IMR-90 (cell line): Measurements from ENCODE around the gene DBH. TPM values are rescaled to one million over a fixed set of nuclear protein-coding genes. Genes with fewer than 3 reads are reported as not detected.

ENCODE experiments used
- ATAC-seq: fragments of 200-7000 bp; cut with Tn5 transposase; 2 replicates; pipeline ENCODE4 v1.9.1; 2020; ENCODE audit warnings: low read depth, mild to moderate bottlenecking, moderate library complexity
- BruUV-seq: library from RNA; stranded (reverse); fragments of 400-500 nt; replicated peaks from 2 replicates; lab custom pipeline; 2021; lab: Mats Ljungman, UMichigan
- CTCF ChIA-PET: fragments of 300-600 bp; formaldehyde crosslinking; extraction: SDS; loops from one replicate; lab custom pipeline; 2021; ENCODE audit warnings: antibody characterized with exemption; lab: Yijun Ruan, JAX
- POLR2A ChIA-PET: fragments of 300-600 bp; sonication (Branson Sonifier 250); formaldehyde crosslinking; loops from one replicate; lab custom pipeline; 2022; ENCODE audit warnings: antibody characterized with exemption; ENCODE audit not compliant: unreplicated experiment; lab: Charles Lee
- DNase-seq: peaks from one replicate; pipeline ENCODE4 v3.0.0; 2013
- H2AFZ ChIP-seq: replicated peaks from 2 replicates; pipeline ENCODE3; 2013; ENCODE audit warnings: low read length, mild to moderate bottlenecking; ENCODE audit not compliant: poor library complexity
- H2AK5ac ChIP-seq: 2 replicates; pipeline ENCODE4 v1.6.1; 2013; ENCODE audit warnings: low read depth, low read length, inconsistent platforms
- H2AK9ac ChIP-seq: replicated peaks from 2 replicates; pipeline ENCODE3; 2013; ENCODE audit warnings: mild to moderate bottlenecking, low read depth, low read length, moderate library complexity; ENCODE audit not compliant: poor library complexity
- H2BK120ac ChIP-seq: 2 replicates; pipeline ENCODE4 v1.6.1; 2013; ENCODE audit warnings: low read depth, low read length, inconsistent platforms
- H2BK15ac ChIP-seq: 3 replicates; pipeline ENCODE4 v1.6.1; 2013; ENCODE audit warnings: low read depth, low read length, inconsistent platforms
- H2BK20ac ChIP-seq: 2 replicates; pipeline ENCODE4 v1.6.1; 2013; ENCODE audit warnings: low read depth, mild to moderate bottlenecking, inconsistent platforms, low read length, moderate library complexity
- H2BK5ac ChIP-seq: 2 replicates; pipeline ENCODE4 v1.6.1; 2013; ENCODE audit warnings: mild to moderate bottlenecking, low read depth, low read length, inconsistent platforms; ENCODE audit not compliant: poor library complexity, severe bottlenecking
- H3K14ac ChIP-seq: replicated peaks from 2 replicates; pipeline ENCODE4 v1.6.1; 2013; ENCODE audit warnings: low read depth, low read length, inconsistent platforms
- H3K18ac ChIP-seq: 2 replicates; pipeline ENCODE4 v1.6.1; 2013; ENCODE audit warnings: low read depth, low read length, control low read depth
- H3K23ac ChIP-seq: 2 replicates; pipeline ENCODE4 v1.6.1; 2013; ENCODE audit warnings: low read depth, low read length, inconsistent platforms
- H3K27ac ChIP-seq: 2 replicates; pipeline ENCODE4 v1.5.1; 2013; ENCODE audit warnings: mild to moderate bottlenecking, control low read depth, low read length; ENCODE audit not compliant: insufficient read depth
- H3K27me3 ChIP-seq: 2 replicates; pipeline ENCODE4 v1.6.1; 2013; ENCODE audit warnings: low read length; ENCODE audit not compliant: control insufficient read depth, insufficient read depth
- H3K36me3 ChIP-seq: 2 replicates; pipeline ENCODE4 v1.6.1; 2013; ENCODE audit warnings: low read length, mixed read lengths; ENCODE audit not compliant: control insufficient read depth, insufficient read depth
- H3K4ac ChIP-seq: 2 replicates; pipeline ENCODE4 v1.6.1; 2013; ENCODE audit warnings: low read depth, low read length, inconsistent platforms
- H3K4me1 ChIP-seq: 2 replicates; pipeline ENCODE4 v1.6.1; 2013; ENCODE audit warnings: low read length, mixed read lengths; ENCODE audit not compliant: control insufficient read depth, insufficient read depth
- H3K4me2 ChIP-seq: 2 replicates; pipeline ENCODE4 v1.6.1; 2013; ENCODE audit warnings: low read depth, mild to moderate bottlenecking, control low read depth, low read length, moderate library complexity
- H3K4me3 ChIP-seq: 2 replicates; pipeline ENCODE4 v1.5.1; 2013; ENCODE audit warnings: low read depth, mild to moderate bottlenecking, control low read depth, low read length, moderate library complexity; ENCODE audit not compliant: insufficient read depth
- H3K56ac ChIP-seq: 2 replicates; pipeline ENCODE4 v1.6.1; 2013; ENCODE audit warnings: low read length, inconsistent platforms; ENCODE audit not compliant: insufficient read depth; ENCODE audit errors: extremely low read depth
- H3K79me1 ChIP-seq, 2 experiments: 2 replicates each; pipeline ENCODE4 v1.6.1; 2013; ENCODE audit warnings: low read length in 2 of 2, inconsistent platforms in 1 of 2, low read depth in 1 of 2
- H3K9ac ChIP-seq: 2 replicates; pipeline ENCODE4 v1.6.1; 2013; ENCODE audit warnings: low read depth, low read length, control low read depth
- H3K9me1 ChIP-seq: 2 replicates; pipeline ENCODE4 v1.6.1; 2013; ENCODE audit warnings: low read length, inconsistent platforms; ENCODE audit not compliant: insufficient read depth
- H3K9me3 ChIP-seq: 2 replicates; pipeline ENCODE4 v1.6.1; 2013; ENCODE audit warnings: low read length; ENCODE audit not compliant: control insufficient read depth, insufficient read depth
- H4K20me1 ChIP-seq: 2 replicates; pipeline ENCODE4 v1.6.1; 2013; ENCODE audit warnings: low read length, inconsistent platforms; ENCODE audit not compliant: insufficient read depth
- H4K5ac ChIP-seq: 2 replicates; pipeline ENCODE4 v1.6.1; 2013; ENCODE audit warnings: mild to moderate bottlenecking, low read depth, low read length, control low read depth
- H4K8ac ChIP-seq, 2 experiments: 2 replicates each; pipeline ENCODE4 v1.6.1; 2013; ENCODE audit warnings: low read depth in 2 of 2, low read length in 2 of 2, control low read depth in 1 of 2, inconsistent platforms in 1 of 2
- H4K91ac ChIP-seq: 2 replicates; pipeline ENCODE4 v1.6.1; 2013; ENCODE audit warnings: low read depth, low read length, inconsistent platforms; ENCODE audit not compliant: insufficient read depth
- CEBPB ChIP-seq: IDR thresholded peaks from 2 replicates; pipeline ENCODE4 v1.6.1; 2012; ENCODE audit warnings: low read depth, low read length, improper control_type of control experiment
- FOS ChIP-seq: fragments of 150-350 bp; IDR thresholded peaks from 2 replicates; pipeline ENCODE4 v1.6.1; 2016; ENCODE audit warnings: low read depth, low read length
- MAZ ChIP-seq: IDR thresholded peaks from 2 replicates; pipeline ENCODE4 v1.6.1; 2012; ENCODE audit warnings: low read depth, mild to moderate bottlenecking, low read length, improper control_type of control experiment, moderate library complexity, borderline replicate concordance
- MXI1 ChIP-seq: IDR thresholded peaks from 2 replicates; pipeline ENCODE4 v1.6.1; 2012; ENCODE audit warnings: low read depth, mild to moderate bottlenecking, low read length, moderate library complexity, borderline replicate concordance
- NFE2L2 ChIP-seq: fragments of 150-350 bp; IDR thresholded peaks from 2 replicates; pipeline ENCODE4 v1.6.1; 2016; ENCODE audit warnings: low read depth, mild to moderate bottlenecking, low read length
- POLR2A ChIP-seq: IDR thresholded peaks from 2 replicates; pipeline ENCODE4 v1.6.1; 2012; ENCODE audit warnings: mild to moderate bottlenecking, low read depth, low read length
- RAD21 ChIP-seq: IDR thresholded peaks from 2 replicates; pipeline ENCODE4 v1.6.1; 2012; ENCODE audit warnings: low read length, improper control_type of control experiment
- RCOR1 ChIP-seq: IDR thresholded peaks from 2 replicates; pipeline ENCODE4 v1.6.1; 2012; ENCODE audit warnings: mild to moderate bottlenecking, low read length, improper control_type of control experiment; ENCODE audit not compliant: insufficient replicate concordance
- RFX5 ChIP-seq: IDR thresholded peaks from 2 replicates; pipeline ENCODE4 v1.8.0; 2012; ENCODE audit warnings: low read depth, mild to moderate bottlenecking, low read length, moderate library complexity
- SMC3 ChIP-seq: fragments of 150-350 bp; IDR thresholded peaks from 2 replicates; pipeline ENCODE4 v1.6.1; 2016; ENCODE audit warnings: low read depth, mild to moderate bottlenecking, antibody characterized with exemption, low read length, moderate library complexity
- WGBS, 2 experiments: methylation state at CpG; one replicate each; pipeline versions ENCODE4 v1.1.5 to v1.1.7; 2013; ENCODE audit warnings: missing lambda C conversion rate in 2 of 2; ENCODE audit not compliant: insufficient read length in 1 of 2; ENCODE audit errors: extremely low coverage in 2 of 2; 5-methylcytosine and 5-hydroxymethylcytosine counted together
- dilution Hi-C: fragments of 300-500 bp; cut with HindIII; formaldehyde crosslinking; loops from one replicate; pipeline ENCODE4 v1.14.3; 2018; ENCODE audit warnings: low sequenced_read_pairs; ENCODE audit not compliant: unreplicated experiment
- in situ Hi-C: fragments of 300-500 bp; cut with MboI; formaldehyde crosslinking; loops from 3 replicates; pipeline ENCODE4 v1.14.3; 2019; ENCODE audit warnings: low sequenced_read_pairs, inconsistent platforms, mixed read lengths
- intact Hi-C: fragments of 100-400 bp; cut with micrococcal nuclease; formaldehyde crosslinking; loops from 2 replicates; pipeline ENCODE4 v1.10.0; 2022
- polyA plus RNA-seq, 3 experiments: library from polyadenylated mRNA; depleted of rRNA; stranded (reverse); fragments of >200 nt; gene quantifications; 2 replicates each; pipeline ENCODE4 v1.2.3, GENCODE V29; 2012; ENCODE audit warnings: low replicate concordance in 1 of 3
- total RNA-seq: library from RNA; depleted of rRNA; stranded (reverse); fragments of >200 nt; gene quantifications from 2 replicates; pipeline ENCODE4 v1.2.3, GENCODE V29; 2012
- TF ChIP-seq, protein P1 (sequence below): conservative IDR thresholded peaks from 2 replicates; pipeline ENCODE4 v1.5.1; 2012; ENCODE audit warnings: mild to moderate bottlenecking, low read depth, low read length, improper control_type of control experiment
- TF ChIP-seq, protein P2 (sequence below): fragments of 150-350 bp; IDR thresholded peaks from 2 replicates; pipeline ENCODE4 v1.6.1; 2016; ENCODE audit warnings: low read depth, mild to moderate bottlenecking, low read length, moderate library complexity, borderline replicate concordance
- TF ChIP-seq, protein P3 (sequence below): fragments of 150-350 bp; IDR thresholded peaks from 2 replicates; pipeline ENCODE4 v1.6.1; 2017; ENCODE audit warnings: mild to moderate bottlenecking, antibody characterized with exemption, low read length, low read depth

Gene DBH
- total and polyA plus RNA-seq, 2 of the 4 experiments (the other 2 are of a cell fraction) = not detected

DNA sequence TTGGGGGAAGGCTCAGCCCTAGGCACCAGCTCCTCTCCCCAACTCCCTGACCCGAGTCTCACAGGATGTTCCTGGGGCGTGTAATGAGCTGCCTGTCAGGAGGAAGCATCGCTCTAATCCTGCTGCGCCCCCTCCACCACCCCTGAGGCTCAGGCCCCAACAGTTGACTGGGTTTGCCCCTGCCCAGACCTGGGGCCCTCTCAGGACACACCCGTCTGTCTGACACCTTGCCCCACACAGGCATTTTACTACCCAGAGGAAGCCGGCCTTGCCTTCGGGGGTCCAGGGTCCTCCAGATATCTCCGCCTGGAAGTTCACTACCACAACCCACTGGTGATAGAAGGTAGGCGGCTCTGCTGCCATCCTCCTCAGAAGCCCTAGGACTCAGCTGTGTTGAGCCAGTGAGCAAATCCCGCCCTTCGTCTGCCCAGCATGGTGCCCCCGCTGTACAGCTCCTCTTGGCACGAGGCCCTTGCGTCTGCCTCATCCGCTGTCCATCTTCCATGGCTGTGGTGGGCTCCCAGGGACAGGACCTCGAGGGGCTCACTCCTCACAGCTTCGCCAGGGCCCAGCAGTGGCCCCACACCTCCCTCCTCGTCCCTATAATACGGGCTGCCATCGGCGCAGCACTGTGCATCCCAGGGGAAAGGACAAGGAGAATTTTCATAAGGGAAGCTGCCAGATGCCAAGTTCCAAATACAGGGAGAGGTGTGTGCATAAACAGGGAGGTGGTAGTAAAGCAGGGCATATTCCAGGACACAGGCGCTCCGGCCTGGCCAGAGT is 8.0 kb downstream of the DBH start:
- Histone ChIP-seq H3K27ac (no peak overlapping the region), H3K79me1 (no peaks in the 10 kb centered on the region), H3K9ac (no peak overlapping the region), H2AFZ (no peak overlapping the region), H4K20me1 (no peaks in the 10 kb centered on the region), H2BK5ac (no peak overlapping the region), H4K5ac (no peak overlapping the region), H3K56ac (no peak overlapping the region), H3K27me3 (peaks cover 45% of the 10 kb centered on the region), H2BK20ac (no peak overlapping the region), H2BK15ac (no peak overlapping the region), H3K4me1 (no peaks in the 10 kb centered on the region), H4K8ac (no peak overlapping the region), H2AK9ac (no peak overlapping the region), H3K4me2 (no peak overlapping the region), H4K91ac (no peak overlapping the region), H3K14ac (no peak overlapping the region), H3K36me3 (no peaks in the 10 kb centered on the region), H3K18ac (no peak overlapping the region), H3K4me3 (no peak overlapping the region), H3K4ac (no peak overlapping the region), H3K23ac (no peak overlapping the region), H3K9me1 (no peaks in the 10 kb centered on the region), H2BK120ac (no peak overlapping the region), H3K9me3 (no peaks in the 10 kb centered on the region), H2AK5ac (no peak overlapping the region)
- WGBS, 2 experiments = 75% methylated on average over 4 of the region's 23 CpGs; no CpG with 5 or more reads in 1 of the 2 experiments
- no peak for ATAC-seq
- no peak for DNase-seq
- ChIA-PET CTCF (interaction anchor here (0.5 kb wide), 1 partner anchor 780 kb away, joined by 4 read pairs; no protein-coding TSS in a partner anchor), POLR2A (no interaction called here)
- intact Hi-C loops = no loop called here
- TF ChIP-seq, protein P1, sequence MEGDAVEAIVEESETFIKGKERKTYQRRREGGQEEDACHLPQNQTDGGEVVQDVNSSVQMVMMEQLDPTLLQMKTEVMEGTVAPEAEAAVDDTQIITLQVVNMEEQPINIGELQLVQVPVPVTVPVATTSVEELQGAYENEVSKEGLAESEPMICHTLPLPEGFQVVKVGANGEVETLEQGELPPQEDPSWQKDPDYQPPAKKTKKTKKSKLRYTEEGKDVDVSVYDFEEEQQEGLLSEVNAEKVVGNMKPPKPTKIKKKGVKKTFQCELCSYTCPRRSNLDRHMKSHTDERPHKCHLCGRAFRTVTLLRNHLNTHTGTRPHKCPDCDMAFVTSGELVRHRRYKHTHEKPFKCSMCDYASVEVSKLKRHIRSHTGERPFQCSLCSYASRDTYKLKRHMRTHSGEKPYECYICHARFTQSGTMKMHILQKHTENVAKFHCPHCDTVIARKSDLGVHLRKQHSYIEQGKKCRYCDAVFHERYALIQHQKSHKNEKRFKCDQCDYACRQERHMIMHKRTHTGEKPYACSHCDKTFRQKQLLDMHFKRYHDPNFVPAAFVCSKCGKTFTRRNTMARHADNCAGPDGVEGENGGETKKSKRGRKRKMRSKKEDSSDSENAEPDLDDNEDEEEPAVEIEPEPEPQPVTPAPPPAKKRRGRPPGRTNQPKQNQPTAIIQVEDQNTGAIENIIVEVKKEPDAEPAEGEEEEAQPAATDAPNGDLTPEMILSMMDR = no peak
- TF ChIP-seq RCOR1 = no peak
- no peak for TF ChIP-seq MAZ
- no peak for TF ChIP-seq CEBPB
- TF ChIP-seq NFE2L2 = no peak
- no peak for TF ChIP-seq MXI1
- no peak for TF ChIP-seq SMC3
- TF ChIP-seq RFX5 = no peak
- TF ChIP-seq, protein P2, sequence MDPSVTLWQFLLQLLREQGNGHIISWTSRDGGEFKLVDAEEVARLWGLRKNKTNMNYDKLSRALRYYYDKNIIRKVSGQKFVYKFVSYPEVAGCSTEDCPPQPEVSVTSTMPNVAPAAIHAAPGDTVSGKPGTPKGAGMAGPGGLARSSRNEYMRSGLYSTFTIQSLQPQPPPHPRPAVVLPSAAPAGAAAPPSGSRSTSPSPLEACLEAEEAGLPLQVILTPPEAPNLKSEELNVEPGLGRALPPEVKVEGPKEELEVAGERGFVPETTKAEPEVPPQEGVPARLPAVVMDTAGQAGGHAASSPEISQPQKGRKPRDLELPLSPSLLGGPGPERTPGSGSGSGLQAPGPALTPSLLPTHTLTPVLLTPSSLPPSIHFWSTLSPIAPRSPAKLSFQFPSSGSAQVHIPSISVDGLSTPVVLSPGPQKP = no peak
- no peak for TF ChIP-seq FOS
- TF ChIP-seq RAD21 = no peak
- TF ChIP-seq, protein P3, sequence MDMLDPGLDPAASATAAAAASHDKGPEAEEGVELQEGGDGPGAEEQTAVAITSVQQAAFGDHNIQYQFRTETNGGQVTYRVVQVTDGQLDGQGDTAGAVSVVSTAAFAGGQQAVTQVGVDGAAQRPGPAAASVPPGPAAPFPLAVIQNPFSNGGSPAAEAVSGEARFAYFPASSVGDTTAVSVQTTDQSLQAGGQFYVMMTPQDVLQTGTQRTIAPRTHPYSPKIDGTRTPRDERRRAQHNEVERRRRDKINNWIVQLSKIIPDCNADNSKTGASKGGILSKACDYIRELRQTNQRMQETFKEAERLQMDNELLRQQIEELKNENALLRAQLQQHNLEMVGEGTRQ = no peak
- TF ChIP-seq POLR2A = no peak
- BruUV-seq = no TSS peak
- in situ Hi-C loops = no loop called here
- dilution Hi-C loops = no loop called here
